Measurements from ENCODE around the gene LONP1.
A peak's percentile ranks its signal among the peaks of the same experiment; 100 is the strongest.

LONP1 gene

DNA sequence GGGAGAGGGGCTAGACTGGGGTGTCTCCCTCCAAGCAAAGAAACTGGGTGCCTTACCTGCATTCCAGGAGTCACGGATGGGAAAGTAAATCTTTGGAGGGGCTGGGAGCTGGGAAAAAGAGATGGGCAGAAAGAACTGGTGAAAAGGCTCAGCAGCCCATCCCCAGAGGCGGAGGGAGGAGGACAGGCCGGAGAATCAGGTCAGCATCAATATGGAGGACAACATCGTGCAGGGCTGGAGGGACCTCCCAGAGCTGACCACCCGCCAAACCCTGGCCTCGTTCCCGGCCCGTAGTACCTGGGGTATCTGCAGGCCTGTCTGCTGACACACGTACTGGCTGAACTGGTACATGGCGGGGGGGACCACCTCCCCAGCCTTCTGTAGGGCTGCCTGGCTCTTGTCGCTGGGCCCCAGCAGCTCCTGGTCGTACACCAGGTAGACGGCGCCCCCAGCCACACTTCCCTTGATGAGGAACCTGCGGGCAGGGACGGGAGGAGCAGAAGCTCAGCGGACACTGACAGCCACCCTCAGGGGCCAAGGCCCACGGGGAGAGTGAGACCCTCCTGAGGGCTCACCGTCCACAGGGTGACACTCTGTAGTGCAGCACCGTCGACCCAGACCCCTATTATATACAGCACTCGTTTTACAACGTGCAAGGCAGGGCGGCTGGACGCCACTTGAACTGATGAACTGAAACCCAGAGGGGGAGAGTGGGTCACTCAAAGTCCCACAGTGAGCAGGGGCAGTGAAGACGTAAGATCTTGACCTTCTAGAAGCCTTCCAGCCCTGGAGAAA, 40.5 kb downstream of the LONP1 start:
- H3K36me3 Mint-ChIP-seq = no peaks in the 10 kb centered on the region
- no peaks in the 10 kb centered on the region for H3K27me3 Mint-ChIP-seq
- peaks cover 27% of the 10 kb centered on the region for H3K4me1 Mint-ChIP-seq
- peak overlapping the region; percentile 96 for H3K27ac Mint-ChIP-seq
- H3K4me3 Mint-ChIP-seq = peak overlapping the region; percentile 88
- H3K9me3 Mint-ChIP-seq = no peaks in the 10 kb centered on the region

DNA sequence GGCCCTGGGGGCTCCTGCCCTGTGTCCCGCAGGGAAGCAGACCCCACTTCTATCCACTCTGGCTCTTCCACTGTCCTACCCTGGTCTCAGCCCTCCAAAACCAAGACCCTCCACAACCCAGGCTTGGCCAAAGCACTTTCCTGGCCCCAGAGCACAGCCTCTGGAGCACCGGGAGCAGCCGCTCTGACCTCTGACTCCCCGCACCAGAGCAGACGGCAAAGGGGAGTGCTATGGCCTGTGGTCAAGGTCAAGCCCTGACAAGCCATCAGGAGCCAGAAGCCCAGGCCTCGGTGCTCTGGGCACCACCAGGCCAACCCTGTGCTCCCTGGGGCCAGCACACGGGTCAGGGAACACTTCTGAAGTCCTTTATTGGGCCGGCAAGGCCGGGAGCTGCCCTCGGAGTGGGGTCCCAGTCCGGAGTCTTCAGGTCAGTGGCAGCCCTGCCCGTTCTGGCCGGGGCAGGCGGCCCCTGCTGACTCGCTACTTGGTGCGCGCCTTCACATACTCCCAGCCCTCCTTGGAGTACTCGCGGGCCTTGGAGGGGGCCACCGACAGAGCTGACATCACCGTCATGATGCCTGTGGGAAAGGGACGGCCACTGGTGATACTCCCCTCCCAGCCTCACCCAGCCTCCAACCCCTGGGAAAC, 41.8 kb downstream of the LONP1 start:
- no peaks in the 10 kb centered on the region for H3K36me3 Mint-ChIP-seq
- no peaks in the 10 kb centered on the region for H3K27me3 Mint-ChIP-seq
- H3K27ac Mint-ChIP-seq = no peak overlapping the region
- no peak overlapping the region for H3K4me3 Mint-ChIP-seq
- H3K9me3 Mint-ChIP-seq = no peaks in the 10 kb centered on the region
- peaks cover 25% of the 10 kb centered on the region for H3K4me1 Mint-ChIP-seq

GRCh38 chr19:5677580-5677979, 42.4 kb downstream of the LONP1 start:
- no peaks in the 10 kb centered on the region for H3K27me3 Mint-ChIP-seq
- H3K27ac Mint-ChIP-seq = peak overlapping the region; percentile 68
- H3K9me3 Mint-ChIP-seq = no peaks in the 10 kb centered on the region
- no peak overlapping the region for H3K4me3 Mint-ChIP-seq
- H3K4me1 Mint-ChIP-seq = peaks cover 23% of the 10 kb centered on the region
- no peaks in the 10 kb centered on the region for H3K36me3 Mint-ChIP-seq

DNA sequence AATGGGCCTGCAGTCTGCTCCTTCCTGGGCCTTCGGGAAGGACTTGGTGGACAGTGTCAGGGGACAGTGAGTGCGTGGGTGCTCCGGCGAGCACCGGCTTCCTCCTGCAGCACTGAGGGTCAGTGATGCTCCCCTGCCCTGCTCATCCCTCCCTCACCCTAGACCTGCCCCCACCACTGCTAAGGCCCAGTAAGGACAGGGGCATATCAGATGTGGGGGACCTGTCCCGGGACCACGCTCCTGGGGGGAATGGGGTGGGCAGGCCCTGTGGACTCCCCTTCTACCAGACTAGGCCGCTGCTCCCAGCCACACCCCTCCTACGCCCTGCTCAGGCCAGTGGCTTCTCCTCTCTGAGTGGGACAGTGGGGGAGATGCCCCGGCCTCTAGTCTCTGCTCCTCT, 42.8 kb downstream of the LONP1 start:
- Mint-ChIP-seq H3K4me1 (peaks cover 20% of the 10 kb centered on the region), H3K27me3 (no peaks in the 10 kb centered on the region), H3K9me3 (no peaks in the 10 kb centered on the region), H3K36me3 (no peaks in the 10 kb centered on the region), H3K4me3 (no peak overlapping the region), H3K27ac (peak overlapping the region; percentile 68)

DNA sequence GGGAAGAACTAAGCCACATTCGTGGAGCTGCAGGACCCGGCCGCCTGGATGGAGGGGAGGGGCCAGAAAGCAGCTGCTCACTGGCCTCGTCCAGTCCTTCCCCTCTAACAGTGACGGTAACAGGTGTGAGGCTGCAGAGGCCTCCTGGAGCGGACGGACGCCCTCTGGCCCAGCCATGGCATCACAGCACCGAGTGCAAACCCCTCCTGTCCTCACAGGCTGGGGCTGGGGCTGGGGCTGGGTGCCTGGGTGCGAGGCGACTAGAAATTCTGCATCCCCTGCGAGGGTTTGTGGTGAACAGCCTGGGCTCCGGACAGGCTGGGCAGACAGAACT, 43.2 kb downstream of the LONP1 start:
- Mint-ChIP-seq H3K27me3 (no peaks in the 10 kb centered on the region), H3K27ac (no peak overlapping the region), H3K4me1 (peaks cover 16% of the 10 kb centered on the region), H3K36me3 (no peaks in the 10 kb centered on the region), H3K9me3 (no peaks in the 10 kb centered on the region), H3K4me3 (no peak overlapping the region)

- H3K9me3 Mint-ChIP-seq = no peaks in the 10 kb centered on the region
- H3K4me1 Mint-ChIP-seq = peaks cover 11% of the 10 kb centered on the region
- H3K36me3 Mint-ChIP-seq = no peaks in the 10 kb centered on the region
- H3K27me3 Mint-ChIP-seq = no peaks in the 10 kb centered on the region
- H3K4me3 Mint-ChIP-seq = no peak overlapping the region
- H3K27ac Mint-ChIP-seq = peak overlapping the region; percentile 53
Observed at GRCh38 chr19:5676105-5676771, 43.7 kb downstream of the LONP1 start.

GRCh38 chr19:5674714-5675113, 45.2 kb downstream of the LONP1 start:
- Mint-ChIP-seq H3K27me3 (no peaks in the 10 kb centered on the region), H3K4me3 (no peak overlapping the region), H3K36me3 (no peaks in the 10 kb centered on the region), H3K4me1 (peaks cover 5% of the 10 kb centered on the region), H3K27ac (no peak overlapping the region), H3K9me3 (no peaks in the 10 kb centered on the region)

- peak overlapping the region; percentile 5 for H3K27ac Mint-ChIP-seq
- no peaks in the 10 kb centered on the region for H3K36me3 Mint-ChIP-seq
- no peaks in the 10 kb centered on the region for H3K27me3 Mint-ChIP-seq
- no peak overlapping the region for H3K4me3 Mint-ChIP-seq
- H3K4me1 Mint-ChIP-seq = no peaks in the 10 kb centered on the region
- no peaks in the 10 kb centered on the region for H3K9me3 Mint-ChIP-seq
Observed at GRCh38 chr19:5673752-5674151, 46.2 kb downstream of the LONP1 start.

GRCh38 chr19:5672708-5673459, 47.1 kb downstream of the LONP1 start:
- no peaks in the 10 kb centered on the region for H3K36me3 Mint-ChIP-seq
- no peak overlapping the region for H3K4me3 Mint-ChIP-seq
- H3K4me1 Mint-ChIP-seq = no peaks in the 10 kb centered on the region
- H3K9me3 Mint-ChIP-seq = no peaks in the 10 kb centered on the region
- H3K27ac Mint-ChIP-seq = peak overlapping the region; percentile 23
- H3K27me3 Mint-ChIP-seq = no peaks in the 10 kb centered on the region

DNA sequence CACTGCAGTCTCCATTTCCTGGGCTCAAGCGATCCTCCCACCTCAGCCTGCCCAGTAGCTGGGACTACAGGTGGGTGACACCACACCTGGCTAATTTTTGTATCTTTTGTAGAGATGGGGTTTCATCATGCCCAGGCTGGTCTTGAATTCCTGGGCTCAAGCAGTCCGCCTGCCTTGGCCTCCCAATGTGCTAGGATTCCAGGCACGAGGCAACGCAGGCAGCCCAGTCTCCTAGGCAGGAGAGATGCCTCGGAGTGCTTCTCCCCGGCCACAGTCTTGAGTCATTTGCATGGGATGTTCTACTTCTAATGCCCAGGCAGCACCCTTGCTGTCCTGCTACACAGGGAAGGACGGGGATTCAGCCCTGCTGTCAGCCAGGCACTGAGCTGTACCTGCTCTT, 48.3 kb downstream of the LONP1 start:
- no peaks in the 10 kb centered on the region for H3K9me3 Mint-ChIP-seq
- no peak overlapping the region for H3K27ac Mint-ChIP-seq
- no peaks in the 10 kb centered on the region for H3K4me1 Mint-ChIP-seq
- H3K27me3 Mint-ChIP-seq = no peaks in the 10 kb centered on the region
- no peaks in the 10 kb centered on the region for H3K36me3 Mint-ChIP-seq
- H3K4me3 Mint-ChIP-seq = no peak overlapping the region

DNA sequence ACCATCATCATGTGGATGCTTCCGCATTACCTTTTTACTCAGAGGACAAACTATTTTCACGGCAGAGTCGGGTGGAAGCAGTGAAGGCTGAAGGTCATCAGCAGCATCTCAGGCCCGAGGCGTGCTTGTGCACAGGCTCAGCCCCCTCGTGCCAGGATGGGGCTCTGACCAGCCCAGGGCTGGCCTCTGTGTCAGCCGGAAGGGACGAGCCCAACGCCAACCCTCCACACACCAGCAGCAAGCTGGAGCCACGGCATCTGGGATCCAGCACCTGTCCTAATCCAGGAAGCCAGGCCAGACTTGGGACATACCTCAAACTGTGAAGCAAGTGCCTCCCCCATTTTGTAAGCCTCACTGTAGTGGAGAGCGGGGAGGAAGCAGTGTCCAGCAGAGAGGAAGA, 50.7 kb downstream of the LONP1 start:
- no peaks in the 10 kb centered on the region for H3K9me3 Mint-ChIP-seq
- H3K36me3 Mint-ChIP-seq = no peaks in the 10 kb centered on the region
- H3K27me3 Mint-ChIP-seq = no peaks in the 10 kb centered on the region
- no peaks in the 10 kb centered on the region for H3K4me1 Mint-ChIP-seq
- H3K27ac Mint-ChIP-seq = no peak overlapping the region
- H3K4me3 Mint-ChIP-seq = no peak overlapping the region

GRCh38 chr19:5667751-5668271, 52.1 kb downstream of the LONP1 start:
- no peaks in the 10 kb centered on the region for H3K4me1 Mint-ChIP-seq
- H3K4me3 Mint-ChIP-seq = no peak overlapping the region
- no peaks in the 10 kb centered on the region for H3K36me3 Mint-ChIP-seq
- peak overlapping the region; percentile 38 for H3K27ac Mint-ChIP-seq
- H3K27me3 Mint-ChIP-seq = no peaks in the 10 kb centered on the region
- H3K9me3 Mint-ChIP-seq = no peaks in the 10 kb centered on the region

DNA sequence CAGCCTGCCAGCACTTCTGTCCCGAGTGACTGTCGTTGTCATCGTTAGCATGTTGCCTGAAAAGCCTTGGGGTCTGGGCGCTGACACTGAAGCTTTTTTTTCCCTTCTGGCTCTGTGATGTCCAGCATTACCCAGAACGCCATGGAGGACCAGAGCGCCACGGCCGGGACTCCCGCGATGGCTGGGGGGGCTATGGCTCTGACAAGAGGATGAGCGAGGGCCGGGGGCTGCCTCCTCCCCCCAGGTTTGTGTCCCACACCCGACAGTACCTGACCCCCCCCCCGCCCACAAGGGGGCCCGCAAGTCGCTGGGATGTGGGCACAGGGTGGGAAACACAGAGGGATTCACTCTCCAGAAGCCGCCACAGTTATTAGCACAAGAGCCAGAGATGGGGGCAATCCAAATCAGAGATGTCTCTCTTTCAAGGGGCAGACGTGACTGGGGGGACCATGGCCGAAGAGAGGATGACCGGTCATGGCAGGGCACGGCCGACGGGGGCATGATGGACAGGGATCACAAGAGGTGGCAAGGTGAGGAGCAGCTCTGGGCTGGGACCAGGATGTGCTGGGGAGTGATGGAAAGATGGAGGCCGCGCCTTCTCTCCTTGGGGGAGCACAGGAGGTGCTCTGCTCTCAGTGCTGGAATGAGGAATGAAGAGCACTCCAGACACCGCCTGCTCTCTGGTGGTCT, 52.9 kb downstream of the LONP1 start:
- H3K27me3 Mint-ChIP-seq = no peaks in the 10 kb centered on the region
- H3K4me1 Mint-ChIP-seq = no peaks in the 10 kb centered on the region
- no peak overlapping the region for H3K4me3 Mint-ChIP-seq
- H3K27ac Mint-ChIP-seq = peak overlapping the region; percentile 38
- no peaks in the 10 kb centered on the region for H3K9me3 Mint-ChIP-seq
- H3K36me3 Mint-ChIP-seq = no peaks in the 10 kb centered on the region

- no peaks in the 10 kb centered on the region for H3K9me3 Mint-ChIP-seq
- no peaks in the 10 kb centered on the region for H3K36me3 Mint-ChIP-seq
- no peaks in the 10 kb centered on the region for H3K27me3 Mint-ChIP-seq
- no peak overlapping the region for H3K4me3 Mint-ChIP-seq
- peak overlapping the region; percentile 65 for H3K27ac Mint-ChIP-seq
- H3K4me1 Mint-ChIP-seq = no peaks in the 10 kb centered on the region
Observed at GRCh38 chr19:5665781-5666513, 54.0 kb downstream of the LONP1 start.
